Erythroblast (primary cell): Measurements from ENCODE around the gene GUCY2D.

ENCODE experiments used
- GATA1 ChIP-seq: IDR thresholded peaks from 2 replicates; pipeline ENCODE4 v1.6.1; 2011; ENCODE audit warnings: low read depth, mild to moderate bottlenecking, control low read depth, low read length, moderate library complexity
- POLR2A ChIP-seq: IDR thresholded peaks from 2 replicates; pipeline ENCODE4 v1.6.1; 2011; ENCODE audit warnings: mild to moderate bottlenecking, low read length

DNA sequence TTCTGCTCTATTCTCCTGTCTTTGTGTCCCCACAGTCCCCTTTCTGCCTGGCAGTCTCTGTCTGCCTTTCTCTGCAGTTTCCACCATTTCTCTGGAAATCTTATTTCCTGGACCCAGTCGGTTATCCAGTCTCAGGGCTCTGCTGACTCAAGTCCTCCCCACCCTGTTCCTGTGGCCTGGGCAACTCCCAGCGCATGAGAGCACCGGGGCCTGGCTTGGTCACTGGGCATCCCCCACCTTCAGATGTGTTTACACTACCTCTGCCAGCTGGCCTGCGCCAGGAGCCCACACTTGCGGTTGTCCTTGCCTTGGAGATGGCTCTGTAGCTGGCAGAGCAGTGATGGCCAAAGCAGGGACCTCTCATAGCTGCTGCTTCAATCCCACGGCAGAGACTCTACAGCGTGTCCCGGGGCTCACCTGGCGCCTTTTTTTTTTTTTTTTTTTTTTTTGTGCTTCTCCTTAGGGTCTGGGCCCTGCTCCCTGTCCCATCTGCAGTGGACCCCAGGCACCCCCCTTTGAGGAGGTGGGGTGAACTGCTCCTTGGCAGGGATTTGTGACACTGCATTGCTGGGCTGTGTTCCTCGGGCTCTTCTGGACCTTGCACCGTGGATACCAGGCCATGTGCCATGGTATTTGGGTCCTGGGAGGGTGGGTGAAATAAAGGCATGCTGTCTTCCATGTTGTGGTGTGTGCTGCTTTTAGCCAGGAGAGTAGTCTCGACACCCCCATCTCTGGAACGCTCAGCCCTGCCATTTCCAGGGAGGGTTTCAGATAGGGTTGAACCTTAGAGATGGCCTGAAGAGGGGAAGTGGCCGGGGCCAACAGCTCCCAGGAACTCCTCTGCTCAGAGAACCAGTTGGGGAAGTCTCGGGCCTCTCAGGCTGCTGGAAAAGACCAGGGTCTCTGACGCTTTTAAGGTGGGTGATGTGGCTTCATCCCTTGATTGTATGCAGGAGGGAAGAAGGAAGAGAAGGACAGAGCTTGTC is 17.5 kb downstream of the GUCY2D start:
- TF ChIP-seq POLR2A (no peak), GATA1 (no peak)
